Measurements from ENCODE around the gene TTC29. TPM values are rescaled to one million over a fixed set of nuclear protein-coding genes. Genes with fewer than 3 reads are reported as not detected.

The TTC29 gene
- total RNA-seq: not detected

DNA sequence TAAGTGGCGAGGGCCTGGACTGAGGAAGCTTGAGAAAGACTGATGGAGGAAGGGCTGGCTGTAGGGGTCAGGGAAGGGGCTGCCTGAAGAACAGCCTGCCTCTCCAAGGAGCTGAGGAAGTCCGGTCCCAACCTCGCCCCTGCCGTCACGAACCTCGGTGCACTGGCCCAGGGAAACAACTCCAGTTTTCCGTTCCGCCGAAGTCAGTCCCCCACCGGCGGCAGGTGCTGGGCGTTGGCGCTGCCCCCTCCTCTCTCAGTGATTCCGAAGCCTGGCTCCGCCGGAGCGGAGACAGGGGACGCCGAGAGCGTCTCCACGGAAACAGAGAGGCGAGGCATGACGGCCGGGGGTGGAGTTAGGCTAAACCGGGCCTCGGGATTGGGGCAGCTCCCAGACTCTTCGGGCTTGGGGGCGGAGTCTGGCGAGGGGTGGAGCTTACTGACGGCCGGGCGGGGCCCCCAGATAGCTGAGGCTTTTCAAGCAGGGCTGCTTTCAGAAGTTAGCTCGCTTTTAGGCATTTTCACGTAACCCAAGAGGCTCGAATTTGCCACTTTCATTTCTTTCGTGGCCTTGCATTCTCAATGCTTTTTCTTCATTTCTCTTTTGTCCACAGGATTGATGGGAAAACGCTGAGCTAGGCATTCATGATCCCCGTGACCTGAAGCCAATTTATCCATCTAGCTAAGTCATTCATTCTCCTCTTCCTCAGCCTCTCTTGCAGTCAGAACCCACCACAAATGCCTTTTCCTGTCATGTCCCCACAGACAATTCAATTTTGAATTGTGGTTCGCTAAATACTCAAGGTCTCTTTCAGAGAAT is at the start of gene TTC29:
Gene TTC29, minus strand, starts transcription at position 309 of the 819 bp plus-strand sequence. CDS start 5,969 bp downstream, outside the sequence.
- H3K27ac Mint-ChIP-seq: no peak within 1 kb of the TSS
- peak; percentile 63 to 88 for DNase-seq (ENCODE audit: low spot score in 2 of 2)
- peak; percentile 99 to 100 for ATAC-seq
- H3K9me3 Mint-ChIP-seq: no peaks in the 10 kb centered on the region
- H3K36me3 Mint-ChIP-seq: no peaks in the 10 kb centered on the region

GRCh38 chr4:146981651-146982050 is 36.0 kb upstream of the TTC29 start:
- ATAC-seq (no peak), DNase-seq (ENCODE audit: low spot score in 2 of 2) (no peak)
- no peak overlapping the region for H3K27ac Mint-ChIP-seq
- no peaks in the 10 kb centered on the region for H3K9me3 Mint-ChIP-seq
- peaks cover 0 to 3% of the 10 kb centered on the region in 2 donors for H3K36me3 Mint-ChIP-seq

DNA sequence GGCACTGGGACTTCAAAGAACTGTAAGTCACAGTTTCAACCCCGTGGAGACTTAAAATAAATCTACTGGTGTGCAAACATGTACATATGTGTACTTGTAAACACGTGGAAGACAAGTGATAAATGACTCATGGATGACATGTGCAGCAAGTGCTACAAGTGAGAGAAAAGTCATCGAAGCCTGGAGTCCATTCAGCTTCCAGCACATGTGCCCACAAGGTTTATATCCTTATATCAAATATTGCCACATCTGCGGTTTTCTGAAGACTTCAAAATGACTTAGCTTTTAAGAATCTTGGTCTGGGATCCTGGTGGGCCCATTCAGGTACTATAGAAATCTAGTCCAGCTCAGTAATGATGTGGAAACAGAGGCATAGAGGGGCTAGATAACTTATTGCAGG is 33.0 kb upstream of the TTC29 start:
- no peaks in the 10 kb centered on the region for H3K36me3 Mint-ChIP-seq
- DNase-seq (ENCODE audit: low spot score in 2 of 2): no peak
- H3K9me3 Mint-ChIP-seq: no peaks in the 10 kb centered on the region
- ATAC-seq: no peak
- H3K27ac Mint-ChIP-seq: no peak overlapping the region

- Mint-ChIP-seq H3K9me3 (no peaks in the 10 kb centered on the region), H3K27ac (no peak overlapping the region), H3K36me3 (no peaks in the 10 kb centered on the region)
- no peak for DNase-seq (ENCODE audit: low spot score in 2 of 2)
- ATAC-seq: no peak
Observed at GRCh38 chr4:146976145-146976544, 30.5 kb upstream of the TTC29 start.

- ATAC-seq: no peak
- Mint-ChIP-seq H3K27ac (no peak overlapping the region), H3K9me3 (no peaks in the 10 kb centered on the region), H3K36me3 (no peaks in the 10 kb centered on the region)
- no peak for DNase-seq (ENCODE audit: low spot score in 2 of 2)
Observed at GRCh38 chr4:146975527-146975926, 29.9 kb upstream of the TTC29 start.

DNA sequence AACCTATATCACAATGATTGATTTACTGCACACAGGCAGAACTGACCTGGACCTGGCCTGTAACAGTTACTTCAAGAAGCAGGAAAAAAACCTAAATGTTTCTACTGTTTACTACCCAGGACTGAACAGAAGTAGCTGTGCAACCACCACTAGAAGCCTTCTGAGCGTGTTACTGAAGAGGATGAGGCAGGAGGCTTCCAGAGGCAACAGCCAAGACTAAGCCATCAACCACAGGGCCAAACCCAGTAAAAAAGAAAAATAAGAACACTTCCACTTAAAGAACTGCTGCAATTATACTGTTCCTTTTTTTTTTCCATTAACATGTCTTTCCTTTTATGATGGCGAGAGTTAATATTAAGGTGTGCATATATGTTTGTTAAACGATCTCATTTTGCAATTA is 29.4 kb upstream of the TTC29 start:
- Mint-ChIP-seq H3K9me3 (no peaks in the 10 kb centered on the region), H3K27ac (no peak overlapping the region), H3K36me3 (no peaks in the 10 kb centered on the region)
- no peak for DNase-seq (ENCODE audit: low spot score in 2 of 2)
- ATAC-seq: no peak

DNA sequence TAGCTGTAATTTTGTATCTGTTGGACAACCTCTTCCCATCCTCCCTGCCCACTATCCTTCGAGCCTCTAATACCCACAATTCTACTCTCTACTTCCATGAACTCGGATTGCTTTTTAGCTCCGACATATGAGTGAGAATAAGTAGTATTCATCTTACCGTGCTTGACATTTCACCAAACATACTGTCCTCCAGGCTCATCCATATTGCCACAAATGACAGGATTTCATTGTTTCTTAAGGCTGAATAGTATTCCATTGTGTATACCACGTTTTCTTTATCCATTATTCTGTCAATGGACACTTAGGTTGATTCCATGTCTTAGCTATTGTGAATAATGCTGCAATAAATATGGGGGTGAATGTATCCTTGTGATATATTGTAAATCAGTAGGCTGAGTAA is 26.4 kb upstream of the TTC29 start:
- no peak overlapping the region for H3K27ac Mint-ChIP-seq
- DNase-seq (ENCODE audit: low spot score in 2 of 2) (no peak), ATAC-seq (no peak)
- no peaks in the 10 kb centered on the region for H3K9me3 Mint-ChIP-seq
- H3K36me3 Mint-ChIP-seq: no peaks in the 10 kb centered on the region

- no peak for DNase-seq (ENCODE audit: low spot score in 2 of 2)
- no peaks in the 10 kb centered on the region for H3K36me3 Mint-ChIP-seq
- peaks cover 0 to 7% of the 10 kb centered on the region in 2 donors for H3K9me3 Mint-ChIP-seq
- no peak for ATAC-seq
- H3K27ac Mint-ChIP-seq: no peak overlapping the region
Observed at GRCh38 chr4:146969126-146969525, 23.5 kb upstream of the TTC29 start.

GRCh38 chr4:146960634-146961033 is 15.0 kb upstream of the TTC29 start:
- ATAC-seq (no peak), DNase-seq (ENCODE audit: low spot score in 2 of 2) (no peak)
- Mint-ChIP-seq H3K27ac (no peak overlapping the region), H3K36me3 (no peaks in the 10 kb centered on the region), H3K9me3 (no peaks in the 10 kb centered on the region)

DNA sequence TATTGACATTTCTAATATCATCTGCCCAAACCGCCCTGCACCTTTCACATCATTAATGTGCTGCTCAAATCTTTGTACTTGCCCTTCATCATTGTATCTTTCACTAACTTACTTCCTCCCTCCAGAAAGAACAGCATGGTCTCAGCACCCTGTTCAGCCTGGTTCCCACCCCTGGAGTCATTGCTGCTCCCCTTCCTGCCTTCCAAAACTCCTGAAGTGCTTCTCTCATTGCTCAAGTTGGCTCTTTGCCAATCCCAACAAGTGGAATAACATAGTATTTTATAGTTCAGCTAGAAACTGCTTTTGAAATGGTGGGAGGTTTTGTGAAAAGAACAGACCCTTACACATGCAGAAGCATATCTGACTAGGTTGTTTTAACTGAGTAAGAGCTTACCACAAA is 14.0 kb upstream of the TTC29 start:
- no peaks in the 10 kb centered on the region for H3K9me3 Mint-ChIP-seq
- ATAC-seq (no peak), DNase-seq (ENCODE audit: low spot score in 2 of 2) (no peak)
- no peak overlapping the region for H3K27ac Mint-ChIP-seq
- no peaks in the 10 kb centered on the region for H3K36me3 Mint-ChIP-seq

DNA sequence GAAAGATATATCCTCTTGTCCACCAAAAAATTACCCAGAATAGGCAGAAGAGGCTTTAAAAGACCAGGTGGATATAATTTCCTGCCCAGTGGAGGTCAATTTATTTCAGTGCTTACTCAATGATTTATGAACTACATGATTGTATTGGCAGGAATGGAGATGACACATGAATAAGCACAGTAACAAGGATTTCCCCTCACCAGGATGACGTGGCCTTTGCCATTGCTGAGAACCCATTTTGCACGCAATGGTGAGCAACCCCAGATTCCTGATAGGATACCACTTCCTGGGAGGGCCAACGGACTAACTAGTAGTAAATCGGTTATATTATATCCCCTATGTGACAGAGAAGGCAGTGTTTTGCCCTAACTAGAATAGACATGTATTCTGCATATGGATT is 11.6 kb upstream of the TTC29 start:
- Mint-ChIP-seq H3K9me3 (no peaks in the 10 kb centered on the region), H3K27ac (no peak overlapping the region), H3K36me3 (no peaks in the 10 kb centered on the region)
- no peak for DNase-seq (ENCODE audit: low spot score in 2 of 2)
- ATAC-seq: no peak

GRCh38 chr4:146952896-146953295 is 7.2 kb upstream of the TTC29 start:
- ATAC-seq (no peak), DNase-seq (ENCODE audit: low spot score in 2 of 2) (no peak)
- H3K9me3 Mint-ChIP-seq: no peaks in the 10 kb centered on the region
- H3K27ac Mint-ChIP-seq: no peak overlapping the region
- no peaks in the 10 kb centered on the region for H3K36me3 Mint-ChIP-seq

DNA sequence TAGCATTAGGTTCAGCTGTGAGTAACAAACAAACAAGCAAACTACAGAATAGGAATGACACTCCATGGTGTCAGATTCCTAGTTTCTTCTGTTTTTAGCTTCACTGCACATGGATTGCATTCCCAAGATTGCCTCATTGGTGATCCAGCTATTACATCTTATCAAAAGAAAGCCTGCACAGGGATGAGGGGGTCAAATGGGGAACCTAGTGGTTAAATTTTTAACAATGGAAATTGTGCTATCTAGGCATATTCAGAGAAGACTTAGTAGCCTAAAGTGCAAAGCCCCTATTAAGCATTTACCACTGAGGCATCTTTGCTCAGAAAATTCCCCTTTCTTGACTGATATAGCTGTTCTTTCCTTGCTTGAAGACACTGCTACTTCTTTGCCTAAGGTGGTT is 3.9 kb upstream of the TTC29 start:
- ATAC-seq (no peak), DNase-seq (ENCODE audit: low spot score in 2 of 2) (no peak)
- Mint-ChIP-seq H3K27ac (no peak overlapping the region), H3K36me3 (no peaks in the 10 kb centered on the region), H3K9me3 (no peaks in the 10 kb centered on the region)

- DNase-seq (ENCODE audit: low spot score in 2 of 2) (no peak), ATAC-seq (no peak)
- H3K27ac Mint-ChIP-seq: no peak overlapping the region
- no peaks in the 10 kb centered on the region for H3K9me3 Mint-ChIP-seq
- H3K36me3 Mint-ChIP-seq: no peaks in the 10 kb centered on the region
Observed at GRCh38 chr4:146943691-146944375, 1.8 kb downstream of the TTC29 start.

- Mint-ChIP-seq H3K9me3 (peaks cover 3 to 4% of the 10 kb centered on the region in 2 donors), H3K27ac (no peak overlapping the region), H3K36me3 (no peaks in the 10 kb centered on the region)
- ATAC-seq (no peak), DNase-seq (ENCODE audit: low spot score in 2 of 2) (no peak)
Observed at GRCh38 chr4:146932116-146932515, 13.5 kb downstream of the TTC29 start.

DNA sequence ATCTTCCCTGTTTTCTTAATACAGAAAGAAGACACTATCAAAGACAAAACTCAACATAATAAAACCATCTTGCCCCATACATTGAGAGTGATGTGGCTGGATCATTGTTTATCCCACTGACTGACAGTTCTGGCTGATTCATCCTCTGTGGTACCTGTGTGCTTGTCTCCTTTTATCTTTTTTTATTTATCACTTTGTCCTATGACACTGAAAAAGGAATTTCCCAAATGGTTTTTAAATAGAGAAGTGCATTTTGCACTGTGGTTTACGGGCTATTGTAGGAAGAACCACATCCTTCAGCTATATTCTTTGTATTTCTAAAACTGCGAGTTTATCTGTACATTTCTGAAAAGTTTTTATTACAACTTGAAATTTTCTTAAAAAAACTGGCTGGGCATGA is 15.0 kb downstream of the TTC29 start:
- H3K9me3 Mint-ChIP-seq: peaks cover 3 to 4% of the 10 kb centered on the region in 2 donors
- DNase-seq (ENCODE audit: low spot score in 2 of 2): no peak
- no peaks in the 10 kb centered on the region for H3K36me3 Mint-ChIP-seq
- no peak for ATAC-seq
- no peak overlapping the region for H3K27ac Mint-ChIP-seq

GRCh38 chr4:146927695-146928094 is 18.0 kb downstream of the TTC29 start:
- ATAC-seq (no peak), DNase-seq (ENCODE audit: low spot score in 2 of 2) (no peak)
- H3K27ac Mint-ChIP-seq: no peak overlapping the region
- H3K36me3 Mint-ChIP-seq: no peaks in the 10 kb centered on the region
- H3K9me3 Mint-ChIP-seq: no peaks in the 10 kb centered on the region
